DOHH2 (cell line): ENCODE data around the gene KCNIP1.

Experiments
- H3F3A ChIP-seq: fragments of 200-600 bp; sonication (generic), shearing (Covaris generic); 2 replicates; pipeline ENCODE4 v1.6.0; 2016; ENCODE audit warnings: antibody characterized with exemption, mild to moderate bottlenecking; ENCODE audit not compliant: control insufficient read depth, insufficient read depth
- H3K27ac ChIP-seq: fragments of 200-600 bp; sonication (generic); 2 replicates; pipeline ENCODE4 v1.5.1; 2014; ENCODE audit warnings: low read depth, mild to moderate bottlenecking, low read length, moderate library complexity
- H3K27me3 ChIP-seq: fragments of 200-600 bp; sonication (generic); 2 replicates; pipeline ENCODE4 v1.6.1; 2014; ENCODE audit warnings: mild to moderate bottlenecking, low read length, mixed read lengths; ENCODE audit not compliant: control insufficient read depth
- H3K36me3 ChIP-seq: fragments of 200-600 bp; sonication (generic); 2 replicates; pipeline ENCODE4 v1.6.1; 2014; ENCODE audit warnings: mild to moderate bottlenecking, low read length, moderate library complexity, mixed read lengths; ENCODE audit not compliant: control insufficient read depth
- H3K4me1 ChIP-seq: fragments of 200-600 bp; sonication (generic); 2 replicates; pipeline ENCODE4 v1.6.1; 2014; ENCODE audit warnings: mild to moderate bottlenecking, low read length, mixed read lengths; ENCODE audit not compliant: control insufficient read depth
- H3K4me2 ChIP-seq: fragments of 200-600 bp; sonication (generic); 2 replicates; pipeline ENCODE4 v1.6.0; 2014; ENCODE audit warnings: mild to moderate bottlenecking, low read length, moderate library complexity
- H3K4me3 ChIP-seq: fragments of 200-600 bp; sonication (generic); 2 replicates; pipeline ENCODE4 v1.5.1; 2014; ENCODE audit warnings: mild to moderate bottlenecking, low read length, mixed read lengths
- H3K79me2 ChIP-seq: fragments of 200-600 bp; sonication (generic); 2 replicates; pipeline ENCODE4 v1.6.1; 2014; ENCODE audit warnings: mild to moderate bottlenecking, low read length, mixed read lengths; ENCODE audit not compliant: control insufficient read depth
- H3K9me2 ChIP-seq: fragments of 200-600 bp; sonication (generic); replicated peaks from 2 replicates; pipeline ENCODE4 v1.6.1; 2014; ENCODE audit warnings: mild to moderate bottlenecking, low read length, mixed read lengths; ENCODE audit not compliant: control insufficient read depth
- H3K9me3 ChIP-seq: fragments of 200-600 bp; sonication (generic); 2 replicates; pipeline ENCODE4 v1.6.1; 2014; ENCODE audit warnings: antibody characterized with exemption, low read length, mixed read lengths; ENCODE audit not compliant: control insufficient read depth, insufficient read depth
- H4K20me1 ChIP-seq: fragments of 200-600 bp; sonication (generic); 2 replicates; pipeline ENCODE4 v1.6.0; 2014; ENCODE audit warnings: low read depth, mild to moderate bottlenecking, antibody characterized with exemption, low read length, moderate library complexity; ENCODE audit not compliant: control insufficient read depth, insufficient read depth
- EZH2phosphoT487 ChIP-seq: fragments of 200-600 bp; sonication (generic); IDR thresholded peaks from 2 replicates; pipeline ENCODE4 v1.6.1; 2017; ENCODE audit warnings: borderline replicate concordance, mild to moderate bottlenecking, antibody characterized with exemption, low read length, moderate library complexity, mixed read lengths
- TF ChIP-seq, protein P1 (sequence below): fragments of 200-600 bp; sonication (generic); IDR thresholded peaks from one replicate; pipeline ENCODE4 v1.5.1; 2014; ENCODE audit warnings: antibody characterized with exemption, mild to moderate bottlenecking, low read depth, low read length; ENCODE audit not compliant: poor library complexity, severe bottlenecking

KCNIP1 gene

DNA sequence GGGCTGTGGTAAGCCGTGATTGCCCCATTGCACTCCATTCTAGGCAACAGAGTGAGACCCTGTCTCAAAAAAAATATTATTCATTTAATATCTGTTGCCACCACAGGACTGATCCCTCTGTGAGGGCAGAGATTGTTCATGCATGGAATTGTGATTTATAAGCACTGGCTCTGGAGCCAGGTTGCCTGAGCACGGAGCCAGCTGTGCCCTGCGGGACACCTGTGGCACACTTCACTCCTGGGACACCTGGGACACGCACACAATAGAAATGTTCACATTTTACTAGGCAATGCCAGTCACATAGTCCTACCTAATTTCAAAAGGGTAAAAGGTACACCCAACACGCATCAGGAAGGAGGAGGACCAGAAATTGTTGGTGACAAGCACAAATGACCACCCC is 196.7 kb downstream of the KCNIP1 start:
- TF ChIP-seq EZH2phosphoT487 = no peak
- TF ChIP-seq, protein P1, sequence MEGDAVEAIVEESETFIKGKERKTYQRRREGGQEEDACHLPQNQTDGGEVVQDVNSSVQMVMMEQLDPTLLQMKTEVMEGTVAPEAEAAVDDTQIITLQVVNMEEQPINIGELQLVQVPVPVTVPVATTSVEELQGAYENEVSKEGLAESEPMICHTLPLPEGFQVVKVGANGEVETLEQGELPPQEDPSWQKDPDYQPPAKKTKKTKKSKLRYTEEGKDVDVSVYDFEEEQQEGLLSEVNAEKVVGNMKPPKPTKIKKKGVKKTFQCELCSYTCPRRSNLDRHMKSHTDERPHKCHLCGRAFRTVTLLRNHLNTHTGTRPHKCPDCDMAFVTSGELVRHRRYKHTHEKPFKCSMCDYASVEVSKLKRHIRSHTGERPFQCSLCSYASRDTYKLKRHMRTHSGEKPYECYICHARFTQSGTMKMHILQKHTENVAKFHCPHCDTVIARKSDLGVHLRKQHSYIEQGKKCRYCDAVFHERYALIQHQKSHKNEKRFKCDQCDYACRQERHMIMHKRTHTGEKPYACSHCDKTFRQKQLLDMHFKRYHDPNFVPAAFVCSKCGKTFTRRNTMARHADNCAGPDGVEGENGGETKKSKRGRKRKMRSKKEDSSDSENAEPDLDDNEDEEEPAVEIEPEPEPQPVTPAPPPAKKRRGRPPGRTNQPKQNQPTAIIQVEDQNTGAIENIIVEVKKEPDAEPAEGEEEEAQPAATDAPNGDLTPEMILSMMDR = no peak
- no peaks in the 10 kb centered on the region for H3K4me1 ChIP-seq
- H3K36me3 ChIP-seq = no peaks in the 10 kb centered on the region
- H4K20me1 ChIP-seq = no peaks in the 10 kb centered on the region
- H3K27me3 ChIP-seq = peaks cover 3% of the 10 kb centered on the region; the same call in 1 of the 2 replicates
- no peak overlapping the region for H3K4me2 ChIP-seq
- no peaks in the 10 kb centered on the region for H3K79me2 ChIP-seq
- no peak overlapping the region for H3K27ac ChIP-seq
- no peaks in the 10 kb centered on the region for H3F3A ChIP-seq
- H3K9me2 ChIP-seq = no peaks in the 10 kb centered on the region
- no peaks in the 10 kb centered on the region for H3K9me3 ChIP-seq
- no peak overlapping the region for H3K4me3 ChIP-seq

DNA sequence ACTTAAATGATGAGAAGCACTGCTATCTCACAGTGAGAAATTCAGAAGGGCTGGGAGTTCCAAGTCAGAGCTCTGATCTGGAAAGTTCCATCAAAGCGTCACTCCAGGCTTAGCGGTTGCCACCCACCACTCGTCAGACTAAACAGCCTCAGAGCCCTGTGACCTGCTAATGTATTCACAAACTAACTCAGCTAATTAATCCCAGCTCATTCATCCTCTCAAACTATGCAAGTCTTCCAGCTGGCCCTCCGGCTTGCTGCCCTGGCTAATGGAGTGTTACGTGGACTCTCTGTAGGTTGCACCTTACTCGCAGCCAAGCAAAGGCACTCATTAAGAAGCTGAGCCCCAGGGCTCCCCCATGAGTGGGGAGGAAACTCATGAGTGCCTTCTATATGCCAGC is 197.5 kb downstream of the KCNIP1 start:
- H3K27me3 ChIP-seq = peaks cover 10% of the 10 kb centered on the region; the same call in 1 of the 2 replicates

DNA sequence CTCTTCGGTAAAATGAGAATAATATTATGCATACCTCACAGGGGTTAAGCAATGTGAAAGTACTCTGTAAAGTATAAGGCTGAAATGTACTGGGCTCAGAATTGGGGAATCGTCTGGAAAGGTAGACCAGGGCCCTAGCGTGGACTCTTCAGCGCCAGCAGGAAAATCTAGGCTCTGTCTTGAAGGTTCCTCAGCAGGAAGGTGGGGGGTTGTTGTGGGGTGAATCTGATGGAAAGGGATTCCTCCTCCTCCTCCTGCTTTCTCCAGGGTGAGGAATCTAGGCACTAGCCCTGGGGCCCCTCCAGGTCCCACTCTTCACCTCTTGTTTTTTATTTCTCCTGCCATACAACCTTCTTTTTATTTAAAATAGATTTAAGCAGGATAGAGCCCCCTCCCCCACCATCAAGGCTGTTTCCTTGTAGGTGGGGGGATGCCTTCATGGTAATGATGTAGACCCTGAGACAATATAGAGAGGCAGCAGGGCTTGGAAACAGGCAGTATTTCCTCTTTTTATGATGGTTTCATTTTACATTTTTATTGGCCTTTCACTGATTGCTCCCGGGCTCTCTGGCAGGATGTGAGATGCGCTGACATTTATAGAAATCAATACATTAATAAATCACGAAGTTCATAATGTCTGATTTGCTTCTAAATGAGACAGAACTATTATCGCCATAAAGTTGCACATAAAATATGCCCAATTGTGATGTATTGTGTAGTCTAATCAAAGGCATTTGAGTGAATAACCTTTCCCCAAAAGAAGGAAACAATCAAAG is 200.8 kb downstream of the KCNIP1 start:
- Histone ChIP-seq H3K36me3 (no peaks in the 10 kb centered on the region), H3K4me1 (no peaks in the 10 kb centered on the region), H3F3A (no peaks in the 10 kb centered on the region), H3K79me2 (no peaks in the 10 kb centered on the region), H3K4me3 (no peak overlapping the region), H3K27ac (no peak overlapping the region), H4K20me1 (no peaks in the 10 kb centered on the region), H3K27me3 (peaks cover 10% of the 10 kb centered on the region; the same call in 1 of the 2 replicates), H3K4me2 (no peak overlapping the region), H3K9me2 (no peaks in the 10 kb centered on the region), H3K9me3 (no peaks in the 10 kb centered on the region)
- TF ChIP-seq, protein P1 = no peak
- no peak for TF ChIP-seq EZH2phosphoT487

More for the DNA sequence above, 197.5 kb downstream of the KCNIP1 start:
- Histone ChIP-seq H3K4me2 (no peak overlapping the region), H3K9me2 (no peaks in the 10 kb centered on the region), H4K20me1 (no peaks in the 10 kb centered on the region), H3F3A (no peaks in the 10 kb centered on the region), H3K4me3 (no peak overlapping the region), H3K4me1 (no peaks in the 10 kb centered on the region), H3K36me3 (no peaks in the 10 kb centered on the region), H3K9me3 (no peaks in the 10 kb centered on the region), H3K27ac (no peak overlapping the region), H3K79me2 (no peaks in the 10 kb centered on the region)
- TF ChIP-seq EZH2phosphoT487 = no peak
- TF ChIP-seq, protein P1 = no peak
